Esophagus squamous epithelium (tissue), 4 donors: ENCODE data around the gene MCU.

ENCODE experiments used
- CTCF ChIP-seq, 6 experiments: fragments of 450-650 bp in 4 of 6; fragments of 200-600 bp in 2 of 6; sonication (generic) in 2 of 6; IDR thresholded peaks; one replicate each; pipeline ENCODE4 v1.5.1; 2016 to 2019; ENCODE audit warnings: antibody characterized with exemption in 6 of 6, mild to moderate bottlenecking in 4 of 6, moderate library complexity in 4 of 6
- POLR2A ChIP-seq, 4 donors: fragments of 450-650 bp; IDR thresholded peaks; one replicate each; pipeline ENCODE4 v1.6.1; 2017; ENCODE audit warnings: antibody characterized with exemption in 4 of 4, mild to moderate bottlenecking in 4 of 4, moderate library complexity in 3 of 4

- TF ChIP-seq CTCF (IDR thresholded peaks at IDR 0.05) (no peak), POLR2A (IDR thresholded peaks at IDR 0.05) (no peak)
Observed at GRCh38 chr10:72746426-72747363, 54.8 kb downstream of the MCU start.
